Activated CD4-positive, alpha-beta T cell treated with anti-CD3 and anti-CD28 coated beads for 1 hour (primary cell): ENCODE measurements around the gene SFXN4.
A peak's percentile ranks its signal among the peaks of the same experiment; 100 is the strongest.
"Not testable (repeated sequence)": the region's sequence is repeated elsewhere in the genome, so short reads cannot be mapped to it uniquely, and the experiment has no call there.

Experiments used
- DNase-seq: peaks from one replicate; pipeline ENCODE4 v3.0.0-alpha.2; 2020

SFXN4 gene

DNA sequence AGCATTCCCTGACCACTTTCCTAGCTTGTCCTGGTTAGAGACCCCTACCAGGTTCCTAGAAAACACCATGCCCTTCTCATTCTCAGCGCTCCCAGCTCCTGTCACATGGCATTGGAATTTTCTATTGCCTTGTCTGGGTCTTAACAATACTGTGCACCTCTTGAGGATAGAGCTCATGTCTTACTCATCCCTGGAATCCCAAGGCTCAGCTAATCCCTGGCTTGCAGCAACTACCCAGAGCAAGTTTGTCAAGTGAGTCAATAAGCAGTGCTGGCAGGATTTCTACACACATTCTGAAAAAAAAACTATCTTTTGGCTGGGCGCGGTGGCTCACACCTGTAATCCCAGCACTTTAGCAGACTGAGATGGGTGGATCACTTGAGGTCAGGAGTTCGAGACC lies 24.8 kb upstream of the SFXN4 start:
- DNase-seq: no peak

DNA sequence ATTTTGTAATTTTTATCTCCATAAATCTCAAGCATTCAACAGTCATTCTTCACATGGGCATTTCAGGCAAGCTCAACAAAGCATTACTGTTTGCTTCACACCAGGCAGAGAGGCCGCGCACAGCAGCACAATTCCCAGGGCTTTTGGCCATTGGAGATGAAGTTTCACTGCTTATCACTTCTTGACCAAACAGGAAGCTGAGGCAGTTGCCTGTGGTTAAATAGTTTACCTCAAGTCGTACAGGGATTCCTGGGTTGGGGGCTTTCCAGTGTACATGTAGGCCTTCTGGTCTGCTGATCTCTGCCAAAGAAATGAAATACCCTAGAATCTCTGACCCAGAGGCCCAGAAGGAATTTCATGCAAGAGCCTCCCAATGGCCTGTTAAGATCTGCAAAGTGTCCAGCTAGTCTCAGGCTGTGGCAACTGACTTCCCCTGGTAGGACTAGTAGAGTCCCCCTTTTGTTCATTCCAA lies 24.3 kb upstream of the SFXN4 start:
- no peak for DNase-seq

GRCh38 chr10:119183664-119184412 lies 18.3 kb upstream of the SFXN4 start:
- no peak for DNase-seq

DNA sequence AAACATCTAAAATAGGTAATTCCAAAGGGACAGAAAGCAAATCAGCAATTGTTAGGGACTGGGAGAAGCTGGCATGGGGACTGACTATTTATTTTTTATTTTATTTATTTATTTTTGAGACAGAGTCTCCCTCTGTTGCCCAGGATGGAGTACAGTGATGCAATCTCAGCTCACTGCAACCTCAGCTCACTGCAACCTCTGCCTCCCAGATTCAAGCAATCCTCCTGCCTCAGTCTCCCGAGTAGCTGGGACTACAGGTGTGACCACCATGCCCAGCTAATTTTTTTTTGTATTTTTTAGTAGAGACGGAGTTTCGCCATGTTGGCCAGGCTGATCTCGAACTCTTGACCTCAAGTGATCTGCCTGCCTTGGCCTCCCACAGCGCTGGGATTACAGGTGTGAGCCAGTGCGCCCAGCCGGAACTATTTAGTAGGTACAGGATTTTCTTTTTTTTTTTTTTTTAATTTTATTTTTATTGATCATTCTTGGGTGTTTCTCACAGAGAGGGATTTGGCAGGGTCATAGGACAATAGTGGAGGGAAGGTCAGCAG lies 15.4 kb upstream of the SFXN4 start:
- DNase-seq: not testable (repeated sequence)

DNA sequence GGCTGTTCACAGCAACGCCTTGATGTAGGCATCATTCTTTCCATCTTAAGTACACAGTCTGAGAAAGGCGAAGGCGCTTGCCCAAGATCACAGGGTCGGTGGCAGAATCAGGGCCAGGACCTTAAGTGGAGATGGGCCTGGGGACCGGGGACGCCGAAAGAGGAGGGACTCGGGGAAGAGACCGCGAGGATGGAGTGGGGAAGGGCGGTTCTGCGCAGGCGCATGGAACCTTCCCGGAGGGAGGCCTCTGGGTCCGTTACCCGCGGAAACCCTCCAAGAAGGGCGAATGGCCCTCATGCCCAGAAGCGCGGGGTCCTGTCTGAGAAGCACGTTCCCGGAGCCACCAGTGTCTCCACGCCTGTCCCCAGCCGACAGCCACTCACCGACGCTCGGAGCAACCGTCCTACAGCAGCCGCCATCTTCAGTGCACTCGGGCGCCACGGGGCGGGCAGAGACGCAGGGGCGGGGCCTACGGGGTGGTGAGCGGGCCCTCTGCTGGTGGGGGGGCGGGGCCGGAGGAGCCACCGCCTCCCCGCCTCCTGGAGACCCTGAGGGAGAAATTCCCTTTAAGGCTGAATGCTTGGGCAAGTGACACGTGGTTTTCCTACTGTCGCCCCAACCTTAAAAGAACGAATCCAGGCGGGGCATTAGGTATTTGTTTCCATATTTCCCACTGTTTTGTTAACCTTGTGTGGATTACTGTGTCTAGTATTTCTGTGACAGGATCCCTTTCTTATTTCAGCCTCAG lies 13.0 kb upstream of the SFXN4 start, which contains the start of gene PRDX3:
Gene PRDX3 (minus strand): TSS at position 441 of the 748 bp plus-strand sequence. CDS start 22 bp downstream, at position 419.
- peak; percentile 84 for DNase-seq

- DNase-seq: no peak
Measured at GRCh38 chr10:119177708-119178371, 12.3 kb upstream of the SFXN4 start.

DNA sequence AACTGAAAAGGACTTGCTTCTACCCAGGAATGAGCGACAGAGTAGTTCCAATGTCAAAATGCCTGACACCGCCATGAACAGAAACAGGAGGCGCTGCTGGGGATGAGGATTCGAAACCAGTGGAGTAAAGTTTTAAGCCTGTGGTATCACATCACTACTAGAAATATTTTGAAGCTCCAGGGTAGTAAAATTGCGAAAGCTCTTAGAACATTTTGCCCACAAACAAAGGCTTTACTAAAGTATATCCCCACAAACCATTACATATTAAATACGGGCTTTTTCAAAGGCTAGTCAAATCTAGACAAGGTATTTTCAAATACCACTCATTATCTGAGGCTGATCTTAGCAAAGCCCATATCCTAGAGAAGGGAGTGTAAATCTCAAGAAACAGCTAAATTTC lies 10.7 kb upstream of the SFXN4 start:
- DNase-seq: no peak

- no peak for DNase-seq
Measured at GRCh38 chr10:119174109-119174508, 8.6 kb upstream of the SFXN4 start.

DNA sequence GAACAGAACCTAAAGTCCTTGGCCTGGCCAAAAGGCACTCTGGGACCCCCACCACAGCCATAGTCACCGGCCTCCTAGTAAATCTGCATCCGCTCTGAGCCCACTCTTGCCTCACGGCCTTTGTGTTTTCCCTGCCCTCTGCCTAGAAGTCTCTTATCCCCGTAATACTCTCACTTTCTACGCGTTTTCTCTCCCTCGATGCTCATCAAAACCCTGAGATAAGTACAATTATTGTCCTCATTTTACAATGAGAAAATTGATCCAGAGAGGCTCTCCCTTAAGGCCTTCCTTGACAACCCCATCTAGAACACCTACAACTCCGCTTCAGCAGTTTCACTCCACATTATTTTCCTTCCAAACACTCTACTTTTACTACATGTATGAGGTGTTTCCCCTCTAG lies 1.5 kb upstream of the SFXN4 start:
- DNase-seq: no peak

GRCh38 chr10:119166564-119166963 lies 1.1 kb upstream of the SFXN4 start:
- no peak for DNase-seq

GRCh38 chr10:119166118-119166500 lies 595 bp upstream of the SFXN4 start:
- DNase-seq: no peak

DNA sequence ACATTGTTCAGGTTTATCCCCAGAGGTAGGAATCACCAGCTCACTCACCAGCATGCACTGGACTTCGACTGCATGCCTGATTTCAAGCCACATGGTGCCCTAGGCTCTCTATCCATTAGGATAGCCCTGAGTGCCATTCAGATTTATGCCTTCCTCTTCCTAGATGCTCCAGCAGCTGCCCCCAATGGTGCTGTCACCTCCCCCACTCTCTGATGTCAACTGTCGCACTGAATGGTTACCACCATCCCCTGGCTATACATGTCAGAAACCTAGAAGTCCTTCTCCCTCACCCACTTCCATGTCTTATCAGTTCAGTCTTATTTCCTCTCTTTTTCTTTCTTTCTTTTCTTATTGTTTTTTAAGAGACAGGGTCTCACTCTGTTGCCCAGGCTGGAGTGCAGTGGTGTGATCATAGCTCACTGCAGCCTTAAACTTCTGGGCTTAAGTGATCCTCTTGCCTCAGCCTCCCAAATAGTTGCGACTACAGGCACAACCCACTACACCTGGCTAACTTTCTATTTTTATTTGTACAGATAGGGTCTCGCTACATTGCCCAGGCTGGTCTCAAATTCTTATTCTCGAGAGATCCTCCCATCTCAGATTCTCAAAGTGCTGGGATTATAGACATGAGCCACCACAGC lies 2.9 kb downstream of the SFXN4 start:
- no peak for DNase-seq

GRCh38 chr10:119161680-119162451 lies 3.6 kb downstream of the SFXN4 start:
- DNase-seq: no peak

DNA sequence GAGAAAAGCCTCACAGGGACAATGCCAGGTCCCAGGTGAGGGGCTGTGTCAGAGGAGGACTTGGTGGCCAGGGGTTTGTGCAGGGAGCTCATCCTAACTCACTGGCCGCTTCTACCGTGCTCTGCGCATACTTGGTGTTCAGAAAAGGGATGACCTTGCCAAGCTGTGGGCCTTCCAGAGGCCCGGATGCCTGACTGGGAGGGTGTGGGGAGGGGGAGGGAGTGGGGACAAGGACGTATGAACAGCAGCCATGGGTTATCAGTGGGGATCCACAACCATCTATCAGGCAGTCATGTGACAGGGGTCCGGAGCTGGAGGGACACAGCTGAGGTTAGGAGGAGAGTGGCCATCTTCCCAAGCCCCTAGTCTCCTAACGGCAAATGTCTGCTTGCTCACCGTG lies 6.2 kb downstream of the SFXN4 start:
- no peak for DNase-seq

DNA sequence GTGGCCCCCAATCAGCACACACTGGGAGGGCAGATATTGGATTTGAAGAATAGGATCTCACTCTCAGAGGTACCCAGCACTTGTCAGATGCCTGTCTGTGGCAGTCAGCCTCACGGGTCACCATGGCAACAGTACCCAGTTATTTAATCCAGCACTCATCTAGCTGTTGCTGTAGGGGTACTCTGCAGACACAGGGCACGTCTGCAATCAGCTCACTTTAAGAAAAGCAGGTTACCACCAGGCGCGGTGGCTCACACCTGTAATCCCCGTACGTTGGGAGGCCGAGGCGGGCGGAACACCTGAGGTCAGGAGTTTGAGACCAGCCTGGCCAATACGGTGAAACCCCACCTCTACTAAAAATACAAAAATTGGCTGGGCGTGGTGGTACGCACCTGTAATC lies 11.9 kb downstream of the SFXN4 start:
- DNase-seq: no peak

DNA sequence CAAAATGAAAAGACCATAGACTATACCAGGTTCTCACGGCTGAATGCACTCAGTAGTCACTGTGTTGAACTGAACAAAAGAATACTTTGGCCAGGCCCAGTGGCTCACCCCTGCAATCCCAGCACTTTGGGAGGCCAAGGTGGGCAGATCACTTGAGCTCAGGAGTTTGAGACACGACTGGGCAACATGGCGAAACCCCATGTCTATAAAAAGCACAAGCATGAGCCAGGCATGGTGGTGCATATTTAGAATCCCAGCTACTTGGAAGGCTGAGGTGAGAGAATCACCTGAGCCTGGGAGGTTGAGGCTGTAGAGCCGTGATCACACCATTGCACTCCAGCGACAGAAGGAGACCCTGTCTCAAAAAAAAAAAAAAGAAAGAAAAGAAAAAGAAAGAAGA lies 12.5 kb downstream of the SFXN4 start:
- no peak for DNase-seq

GRCh38 chr10:119151601-119152000 lies 13.9 kb downstream of the SFXN4 start:
- DNase-seq: not testable (repeated sequence)

DNA sequence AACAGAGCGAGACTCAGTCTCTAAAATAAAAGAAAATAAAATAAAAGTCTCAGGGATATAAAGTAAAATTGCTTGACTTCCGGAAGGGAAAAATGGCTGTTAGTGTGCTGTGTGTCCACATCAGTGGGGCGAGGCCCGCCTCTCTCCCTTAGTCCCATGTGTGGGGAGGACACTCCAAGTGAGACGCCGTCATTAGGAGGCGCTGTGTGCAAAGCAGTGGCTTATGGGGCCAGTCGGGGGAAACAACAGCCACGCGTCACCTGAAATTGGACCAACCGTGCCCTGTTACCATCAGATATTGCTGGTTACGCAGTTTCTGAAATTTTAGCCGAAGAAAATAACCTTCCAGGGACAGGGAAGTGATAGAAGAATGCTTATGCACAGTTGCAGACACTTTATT lies 15.8 kb downstream of the SFXN4 start:
- no peak for DNase-seq

DNA sequence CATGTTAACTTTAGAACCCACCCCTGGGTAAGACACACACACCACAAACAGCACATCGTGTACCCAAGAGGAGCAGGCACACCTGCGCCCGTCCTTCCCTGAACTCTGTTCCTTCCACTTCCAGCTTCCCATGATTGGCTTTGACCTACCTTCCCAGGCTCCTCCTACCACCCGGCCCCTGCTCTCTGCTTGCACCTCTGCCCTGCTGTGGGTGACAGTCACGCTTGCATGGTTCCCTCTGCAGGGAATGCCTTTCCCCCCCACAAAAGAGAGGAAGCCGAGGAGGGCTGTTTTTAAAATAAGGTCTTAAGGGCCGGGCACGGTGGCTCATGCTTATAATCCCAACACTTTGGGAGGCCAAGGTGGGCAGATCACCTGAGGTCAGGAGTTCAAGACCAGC lies 16.4 kb downstream of the SFXN4 start:
- no peak for DNase-seq

GRCh38 chr10:119143657-119144056 lies 21.9 kb downstream of the SFXN4 start:
- DNase-seq: no peak

- DNase-seq: no peak
Measured at GRCh38 chr10:119140603-119141245, 24.8 kb downstream of the SFXN4 start.
